MM.1S (cell line): ENCODE data around the gene ZMYND12.

Experiments
- DNase-seq: peaks from one replicate; pipeline ENCODE4 v3.0.0-alpha.2; 2015
- H2AFZ ChIP-seq: fragments of 300-600 bp; sonication (generic); 2 replicates; pipeline ENCODE4 v1.6.0; 2016; ENCODE audit warnings: antibody characterized with exemption, low read length
- H3F3A ChIP-seq: fragments of 300-600 bp; sonication (generic); 2 replicates; pipeline ENCODE4 v1.6.1; 2016; ENCODE audit warnings: mild to moderate bottlenecking, antibody characterized with exemption, low read length, moderate library complexity, mixed read lengths; ENCODE audit not compliant: insufficient read depth
- H3K27ac ChIP-seq: fragments of 300-600 bp; sonication (generic); 2 replicates; pipeline ENCODE4 v1.5.1; 2016; ENCODE audit warnings: mild to moderate bottlenecking, low read length
- H3K27me3 ChIP-seq: fragments of 300-600 bp; sonication (generic); replicated peaks from 2 replicates; pipeline ENCODE4 v1.6.0; 2016; ENCODE audit warnings: low read length; ENCODE audit not compliant: insufficient read depth
- H3K36me3 ChIP-seq: fragments of 300-600 bp; sonication (generic); replicated peaks from 2 replicates; pipeline ENCODE4 v1.6.1; 2016; ENCODE audit warnings: mild to moderate bottlenecking, low read length, mixed read lengths; ENCODE audit not compliant: insufficient read depth
- H3K4me1 ChIP-seq: fragments of 300-600 bp; sonication (generic); 2 replicates; pipeline ENCODE4 v1.6.1; 2016; ENCODE audit warnings: low read length, mixed read lengths
- H3K4me2 ChIP-seq: fragments of 300-600 bp; sonication (generic); 2 replicates; pipeline ENCODE4 v1.6.0; 2016; ENCODE audit warnings: low read depth, low read length
- H3K4me3 ChIP-seq: fragments of 300-600 bp; sonication (generic); 2 replicates; pipeline ENCODE4 v1.5.1; 2016; ENCODE audit warnings: low read length, mixed read lengths
- H3K79me2 ChIP-seq: fragments of 300-600 bp; sonication (generic); 2 replicates; pipeline ENCODE4 v1.6.1; 2016; ENCODE audit warnings: mixed run types, low read length, mixed read lengths
- H3K9ac ChIP-seq: fragments of 300-600 bp; sonication (generic); 2 replicates; pipeline ENCODE4 v1.6.1; 2016; ENCODE audit warnings: low read length, mixed read lengths
- H3K9me2 ChIP-seq: fragments of 300-600 bp; sonication (generic); replicated peaks from 2 replicates; pipeline ENCODE4 v1.6.1; 2016; ENCODE audit warnings: mild to moderate bottlenecking, low read length, mixed read lengths; ENCODE audit not compliant: insufficient read depth
- H3K9me3 ChIP-seq: fragments of 300-600 bp; sonication (generic); replicated peaks from 2 replicates; pipeline ENCODE4 v1.6.1; 2016; ENCODE audit warnings: mild to moderate bottlenecking, low read length, mixed read lengths; ENCODE audit not compliant: insufficient read depth
- H4K20me1 ChIP-seq: fragments of 300-600 bp; sonication (generic); 2 replicates; pipeline ENCODE4 v1.6.1; 2016; ENCODE audit warnings: mild to moderate bottlenecking, low read length, moderate library complexity, mixed read lengths; ENCODE audit not compliant: insufficient read depth
- CTCF ChIP-seq: fragments of 300-600 bp; sonication (generic); IDR thresholded peaks from 2 replicates; pipeline ENCODE4 v1.5.1; 2016; ENCODE audit warnings: antibody characterized with exemption, low read length, mixed read lengths
- EZH2 ChIP-seq: fragments of 300-600 bp; sonication (generic); optimal IDR thresholded peaks from 2 replicates; pipeline ENCODE3; 2017; ENCODE audit warnings: low read depth, mild to moderate bottlenecking, antibody characterized with exemption, low read length, mixed read lengths
- EZH2phosphoT487 ChIP-seq: fragments of 300-600 bp; sonication (generic); IDR thresholded peaks from 2 replicates; pipeline ENCODE4 v1.6.1; 2018; ENCODE audit warnings: antibody characterized with exemption, low read length

The ZMYND12 gene

GRCh38 chr1:42469727-42470126 is 13.9 kb upstream of the ZMYND12 start:
- Histone ChIP-seq H3F3A (no peaks in the 10 kb centered on the region), H3K9me2 (no peaks in the 10 kb centered on the region), H3K4me1 (no peaks in the 10 kb centered on the region), H2AFZ (no peak overlapping the region), H4K20me1 (no peaks in the 10 kb centered on the region), H3K27ac (no peak overlapping the region), H3K79me2 (no peaks in the 10 kb centered on the region), H3K4me3 (no peak overlapping the region), H3K4me2 (no peak overlapping the region), H3K36me3 (no peaks in the 10 kb centered on the region), H3K9me3 (no peaks in the 10 kb centered on the region), H3K27me3 (no peaks in the 10 kb centered on the region), H3K9ac (no peak overlapping the region)
- no peak for TF ChIP-seq EZH2
- TF ChIP-seq EZH2phosphoT487, result no peak
- no peak for TF ChIP-seq CTCF
- no peak for DNase-seq

DNA sequence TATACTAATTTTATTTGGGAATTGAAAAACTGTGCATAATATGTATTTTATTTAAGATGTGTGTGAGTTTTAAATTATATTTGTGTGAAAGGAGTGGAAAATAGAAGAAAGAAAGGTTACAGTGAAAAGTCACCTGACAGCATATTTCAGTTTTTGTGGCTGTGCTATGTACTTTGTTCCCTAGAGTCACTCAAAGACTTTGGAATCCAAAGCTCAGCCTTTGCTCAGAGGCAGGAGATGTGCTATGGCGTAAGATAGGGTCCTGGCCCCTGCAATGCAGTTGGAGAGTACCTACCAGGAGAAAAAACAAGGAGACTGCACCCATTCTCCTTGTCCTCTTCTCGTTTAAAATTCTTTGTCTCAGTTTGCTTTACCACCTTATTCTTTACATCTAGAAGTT is 10.2 kb upstream of the ZMYND12 start:
- no peaks in the 10 kb centered on the region for H3K27me3 ChIP-seq
- H3K4me2 ChIP-seq, result no peak overlapping the region
- H4K20me1 ChIP-seq, result no peaks in the 10 kb centered on the region
- no peak overlapping the region for H3K4me3 ChIP-seq
- H2AFZ ChIP-seq, result no peak overlapping the region
- 0 out of 2 replicates have a peak, but pooled peaks cover 15% of the 10 kb centered on the region for H3F3A ChIP-seq
- no peaks in the 10 kb centered on the region for H3K79me2 ChIP-seq
- no peak for TF ChIP-seq EZH2phosphoT487
- no peak for TF ChIP-seq EZH2
- no peak for TF ChIP-seq CTCF
- no peaks in the 10 kb centered on the region for H3K9me2 ChIP-seq
- no peaks in the 10 kb centered on the region for H3K4me1 ChIP-seq
- no peak for DNase-seq
- no peak overlapping the region for H3K27ac ChIP-seq
- no peaks in the 10 kb centered on the region for H3K36me3 ChIP-seq
- no peaks in the 10 kb centered on the region for H3K9me3 ChIP-seq
- H3K9ac ChIP-seq, result no peak overlapping the region

- Histone ChIP-seq H3F3A (0 out of 2 replicates have a peak, but pooled peaks cover 18% of the 10 kb centered on the region), H3K9me2 (no peaks in the 10 kb centered on the region), H3K4me1 (no peaks in the 10 kb centered on the region), H2AFZ (peak overlapping the region; percentile 71; the same call in 1 of the 2 replicates), H3K27ac (no peak overlapping the region), H3K4me3 (peak overlapping the region; percentile 71; the same call in 1 of the 2 replicates), H4K20me1 (no peaks in the 10 kb centered on the region), H3K36me3 (no peaks in the 10 kb centered on the region), H3K9me3 (no peaks in the 10 kb centered on the region), H3K9ac (no peak overlapping the region), H3K27me3 (no peaks in the 10 kb centered on the region), H3K4me2 (peak overlapping the region; percentile 86), H3K79me2 (no peaks in the 10 kb centered on the region)
- TF ChIP-seq CTCF (no peak), EZH2 (no peak), EZH2phosphoT487 (no peak)
- no peak for DNase-seq
Measured at GRCh38 chr1:42463921-42464320, 8.1 kb upstream of the ZMYND12 start.
